Measurements from ENCODE around the gene ASIC5.

- TF ChIP-seq CTCF (IDR thresholded peaks at IDR 0.05) (no peak), POLR2A (IDR thresholded peaks at IDR 0.05) (no peak)
Measured at GRCh38 chr4:155785828-155786227, 80.2 kb downstream of the ASIC5 start.
